ENCODE results near the gene TTLL10. TPM values are rescaled to one million over a fixed set of nuclear protein-coding genes. Genes with fewer than 3 reads are reported as not detected.
"Not testable (repeated sequence)": the region's sequence is repeated elsewhere in the genome, so short reads cannot be mapped to it uniquely, and the experiment has no call there.

The TTLL10 gene
- total RNA-seq, 1 donor from 2014 or later, result not detected

- Histone ChIP-seq H3K27me3 (ENCODE audit: control insufficient read depth, insufficient read depth, low read length) (peaks cover 5% of the 10 kb centered on the region), H3K36me3 (ENCODE audit: control insufficient read depth, insufficient read depth, low read length) (peaks cover 7% of the 10 kb centered on the region), H3K4me3 (ENCODE audit: low read depth, low read length) (no peak overlapping the region)
- TF ChIP-seq CTCF (IDR thresholded peaks at IDR 0.05; ENCODE audit: insufficient read depth, low read length, severe bottlenecking), result no peak
- FAIRE-seq, result no peak
- no peak for DNase-seq (ENCODE audit: low read depth)
Measured at GRCh38 chr1:1171546-1172340, 1.9 kb upstream of the TTLL10 start.

GRCh38 chr1:1173061-1173792 lies 453 bp upstream of the TTLL10 start:
- Histone ChIP-seq H3K36me3 (ENCODE audit: control insufficient read depth, insufficient read depth, low read length) (peaks cover 7% of the 10 kb centered on the region), H3K4me3 (ENCODE audit: low read depth, low read length) (no peak overlapping the region), H3K27me3 (ENCODE audit: control insufficient read depth, insufficient read depth, low read length) (peaks cover 5% of the 10 kb centered on the region)
- TF ChIP-seq CTCF (IDR thresholded peaks at IDR 0.05; ENCODE audit: insufficient read depth, low read length, severe bottlenecking), result no peak
- no peak for DNase-seq (ENCODE audit: low read depth)
- no peak for FAIRE-seq

- no peak overlapping the region for H3K4me3 ChIP-seq (ENCODE audit: low read depth, low read length)
- FAIRE-seq (no peak), DNase-seq (ENCODE audit: low read depth) (no peak)
- peaks cover 5% of the 10 kb centered on the region for H3K27me3 ChIP-seq (ENCODE audit: control insufficient read depth, insufficient read depth, low read length)
- TF ChIP-seq CTCF (IDR thresholded peaks at IDR 0.05; ENCODE audit: insufficient read depth, low read length, severe bottlenecking), result no peak
- no peaks in the 10 kb centered on the region for H3K36me3 ChIP-seq (ENCODE audit: control insufficient read depth, insufficient read depth, low read length)
Measured at GRCh38 chr1:1175221-1176062, 1.8 kb downstream of the TTLL10 start.

- peak; percentile 75 for FAIRE-seq
- H3K36me3 ChIP-seq (ENCODE audit: control insufficient read depth, insufficient read depth, low read length); H3K27me3 ChIP-seq (ENCODE audit: control insufficient read depth, insufficient read depth, low read length); H3K4me3 ChIP-seq (ENCODE audit: low read depth, low read length); DNase-seq (ENCODE audit: low read depth): not testable (repeated sequence)
Measured at GRCh38 chr1:1176063-1176761, 2.5 kb downstream of the TTLL10 start.

- peak; percentile 88 for FAIRE-seq
- Histone ChIP-seq H3K27me3 (ENCODE audit: control insufficient read depth, insufficient read depth, low read length) (peaks cover 5% of the 10 kb centered on the region), H3K36me3 (ENCODE audit: control insufficient read depth, insufficient read depth, low read length) (no peaks in the 10 kb centered on the region), H3K4me3 (ENCODE audit: low read depth, low read length) (no peak overlapping the region)
- TF ChIP-seq CTCF (IDR thresholded peaks at IDR 0.05; ENCODE audit: insufficient read depth, low read length, severe bottlenecking), result no peak
- DNase-seq (ENCODE audit: low read depth), result no peak
Measured at GRCh38 chr1:1176931-1177330, 3.3 kb downstream of the TTLL10 start.
